ENCODE data around the gene MAGED1.

Gene MAGED1

GRCh38 chrX:51892921-51893745 lies at the start of gene MAGED1:
TSS of gene MAGED1 (plus strand) at chrX:51893623. CDS start at chrX:51894305, 682 bp downstream.
- DNase-seq (ENCODE audit: low spot score) = peak; percentile 79

- no peak for DNase-seq (ENCODE audit: low spot score)
These were observed 46.0 kb upstream of the MAGED1 start for GRCh38 chrX:51847463-51847862.

GRCh38 chrX:51851507-51852085 lies 41.8 kb upstream of the MAGED1 start:
- DNase-seq (ENCODE audit: low spot score) = no peak

- DNase-seq (ENCODE audit: low spot score) = no peak
These were observed 41.3 kb upstream of the MAGED1 start for GRCh38 chrX:51852096-51852495.

GRCh38 chrX:51852621-51853020 lies 40.8 kb upstream of the MAGED1 start:
- DNase-seq (ENCODE audit: low spot score) = no peak

GRCh38 chrX:51853251-51853650 lies 40.2 kb upstream of the MAGED1 start:
- no peak for DNase-seq (ENCODE audit: low spot score)

- DNase-seq (ENCODE audit: low spot score) = no peak
These were observed 37.7 kb upstream of the MAGED1 start for GRCh38 chrX:51855698-51856097.

- DNase-seq (ENCODE audit: low spot score) = no peak
These were observed 36.2 kb upstream of the MAGED1 start for GRCh38 chrX:51857159-51857733.

GRCh38 chrX:51860679-51861078 lies 32.7 kb upstream of the MAGED1 start:
- peak; percentile 20 for DNase-seq (ENCODE audit: low spot score)

GRCh38 chrX:51862920-51863319 lies 30.5 kb upstream of the MAGED1 start:
- DNase-seq (ENCODE audit: low spot score) = no peak

GRCh38 chrX:51866210-51866609 lies 27.2 kb upstream of the MAGED1 start:
- DNase-seq (ENCODE audit: low spot score) = peak; percentile 2

- no peak for DNase-seq (ENCODE audit: low spot score)
These were observed 25.8 kb upstream of the MAGED1 start for GRCh38 chrX:51867626-51868025.

GRCh38 chrX:51870354-51870753 lies 23.1 kb upstream of the MAGED1 start:
- DNase-seq (ENCODE audit: low spot score) = no peak

- DNase-seq (ENCODE audit: low spot score) = no peak
These were observed 19.3 kb upstream of the MAGED1 start for GRCh38 chrX:51874123-51874522.

- peak; percentile 15 for DNase-seq (ENCODE audit: low spot score)
These were observed 17.0 kb upstream of the MAGED1 start for GRCh38 chrX:51876441-51876840.

GRCh38 chrX:51878056-51878455 lies 15.4 kb upstream of the MAGED1 start:
- DNase-seq (ENCODE audit: low spot score) = no peak

- DNase-seq (ENCODE audit: low spot score) = no peak
These were observed 3.6 kb upstream of the MAGED1 start for GRCh38 chrX:51889851-51890250.

GRCh38 chrX:51891245-51891644 lies 2.2 kb upstream of the MAGED1 start:
- no peak for DNase-seq (ENCODE audit: low spot score)

GRCh38 chrX:51891821-51892551 lies 1.4 kb upstream of the MAGED1 start:
- DNase-seq (ENCODE audit: low spot score) = no peak

- no peak for DNase-seq (ENCODE audit: low spot score)
These were observed 691 bp downstream of the MAGED1 start for GRCh38 chrX:51893931-51894696.

- DNase-seq (ENCODE audit: low spot score) = no peak
These were observed 1.4 kb downstream of the MAGED1 start for GRCh38 chrX:51894697-51895336.

Measured in AG08396 (cell line).